ENCODE measurements around the gene SHB. TPM values are rescaled to one million over a fixed set of nuclear protein-coding genes. Genes with fewer than 3 reads are reported as not detected.

Gene SHB
- total and polyA plus RNA-seq, 7 donors, result 4.0 to 30.7 (median 8.6) TPM

GRCh38 chr9:37949576-37949975, 119.5 kb downstream of the SHB start:
- WGBS, 3 donors, result 84 to 89% (median 85%) methylated on average over 8 of the region's 8 CpGs

GRCh38 chr9:37948417-37948980, 120.5 kb downstream of the SHB start:
- ATAC-seq, result no peak
- H3K27ac ChIP-seq, result no peak overlapping the region

More at GRCh38 chr9:37949576-37949975, 119.5 kb downstream of the SHB start:
- no peaks in the 10 kb centered on the region for H3K27me3 ChIP-seq (ENCODE audit: insufficient read depth in 3 of 3, low read length in 2 of 3)
- H3K4me3 ChIP-seq, result no peak overlapping the region
- ATAC-seq (no peak), DNase-seq (peak in 1 of 2 donors; percentile 11)
- H3K9me3 ChIP-seq, result no peaks in the 10 kb centered on the region
- intact Hi-C loops (cut with DNase I), result no loop called here
- TF ChIP-seq CTCF (IDR thresholded peaks at IDR 0.05), result no peak
- peaks cover 3 to 39% of the 10 kb centered on the region in 2 donors for H3K36me3 ChIP-seq (ENCODE audit: insufficient read depth in 1 of 2, low read depth in 1 of 2)
- peaks cover 16% of the 10 kb centered on the region for H3K4me1 ChIP-seq
- no peak overlapping the region for H3K27ac ChIP-seq

GRCh38 chr9:37947977-37948376, 121.0 kb downstream of the SHB start:
- H3K27me3 ChIP-seq (ENCODE audit: insufficient read depth in 3 of 3, low read length in 2 of 3), result no peaks in the 10 kb centered on the region
- no peak for TF ChIP-seq CTCF (IDR thresholded peaks at IDR 0.05)
- H3K4me1 ChIP-seq, result peaks cover under 1% of the 10 kb centered on the region
- H3K9me3 ChIP-seq, result no peaks in the 10 kb centered on the region
- DNase-seq (no peak), ATAC-seq (no peak)
- intact Hi-C loops (cut with DNase I), result no loop called here
- H3K27ac ChIP-seq, result no peak overlapping the region
- peaks cover 3 to 39% of the 10 kb centered on the region in 2 donors for H3K36me3 ChIP-seq (ENCODE audit: insufficient read depth in 1 of 2, low read depth in 1 of 2)
- H3K4me3 ChIP-seq, result no peak overlapping the region
- WGBS, 3 donors, result 89 to 95% (median 91%) methylated on average over 9 of the region's 9 CpGs

More at GRCh38 chr9:37948417-37948980, 120.5 kb downstream of the SHB start:
- 88 to 92% (median 89%) methylated on average over 20 of the region's 20 CpGs for WGBS, 3 donors
- Histone ChIP-seq H3K36me3 (ENCODE audit: insufficient read depth in 1 of 2, low read depth in 1 of 2) (peaks cover 3 to 39% of the 10 kb centered on the region in 2 donors), H3K27me3 (ENCODE audit: insufficient read depth in 3 of 3, low read length in 2 of 3) (no peaks in the 10 kb centered on the region), H3K4me3 (no peak overlapping the region), H3K4me1 (peaks cover 6% of the 10 kb centered on the region), H3K9me3 (no peaks in the 10 kb centered on the region)
- no peak for DNase-seq
- no peak for TF ChIP-seq CTCF (IDR thresholded peaks at IDR 0.05)
- intact Hi-C loops (cut with DNase I), result no loop called here

- Histone ChIP-seq H3K36me3 (ENCODE audit: insufficient read depth in 1 of 2, low read depth in 1 of 2) (peaks cover 3 to 39% of the 10 kb centered on the region in 2 donors), H3K4me1 (no peaks in the 10 kb centered on the region), H3K4me3 (no peak overlapping the region), H3K27ac (no peak overlapping the region), H3K9me3 (no peaks in the 10 kb centered on the region), H3K27me3 (ENCODE audit: insufficient read depth in 3 of 3, low read length in 2 of 3) (no peaks in the 10 kb centered on the region)
- no peak for TF ChIP-seq CTCF (IDR thresholded peaks at IDR 0.05)
- no peak for DNase-seq
- no peak for ATAC-seq
- WGBS, 3 donors, result 87 to 89% (median 88%) methylated on average over 7 of the region's 7 CpGs
- intact Hi-C loops (cut with DNase I), result no loop called here
These were observed 121.6 kb downstream of the SHB start for GRCh38 chr9:37947471-37947870.

- 90 to 97% (median 97%) methylated on average over 7 of the region's 7 CpGs for WGBS, 3 donors
- H3K9me3 ChIP-seq, result no peaks in the 10 kb centered on the region
- intact Hi-C loops (cut with DNase I), result no loop called here
- H3K36me3 ChIP-seq (ENCODE audit: insufficient read depth in 1 of 2, low read depth in 1 of 2), result peaks cover 3 to 39% of the 10 kb centered on the region in 2 donors
- ATAC-seq (no peak), DNase-seq (no peak)
- H3K4me3 ChIP-seq, result no peak overlapping the region
- no peaks in the 10 kb centered on the region for H3K27me3 ChIP-seq (ENCODE audit: insufficient read depth in 3 of 3, low read length in 2 of 3)
- no peak for TF ChIP-seq CTCF (IDR thresholded peaks at IDR 0.05)
- no peaks in the 10 kb centered on the region for H3K4me1 ChIP-seq
- no peak overlapping the region for H3K27ac ChIP-seq
These were observed 122.1 kb downstream of the SHB start for GRCh38 chr9:37946971-37947370.

All from psoas muscle (tissue), 8 donors.